AG09309 (cell line): ENCODE measurements around the gene ZFYVE28.

ENCODE experiments used
- DNase-seq: peaks from one replicate; pipeline ENCODE4 v3.0.0-alpha.2; 2010; ENCODE audit warnings: low read depth
- H3K4me3 ChIP-seq: 2 replicates; pipeline ENCODE4 v1.5.1; 2011; ENCODE audit warnings: mild to moderate bottlenecking, low read depth, low read length, moderate library complexity; ENCODE audit not compliant: control insufficient read depth
- TF ChIP-seq, protein P1 (sequence below): IDR thresholded peaks from 2 replicates; pipeline ENCODE4 v1.5.1; 2011; ENCODE audit warnings: mild to moderate bottlenecking, low read depth, low read length, inconsistent platforms; ENCODE audit not compliant: insufficient read depth, control insufficient read depth; ENCODE audit errors: missing control alignments

The ZFYVE28 gene

GRCh38 chr4:2258091-2259035, 160.1 kb downstream of the ZFYVE28 start:
- H3K4me3 ChIP-seq = no peak overlapping the region
- TF ChIP-seq, protein P1, sequence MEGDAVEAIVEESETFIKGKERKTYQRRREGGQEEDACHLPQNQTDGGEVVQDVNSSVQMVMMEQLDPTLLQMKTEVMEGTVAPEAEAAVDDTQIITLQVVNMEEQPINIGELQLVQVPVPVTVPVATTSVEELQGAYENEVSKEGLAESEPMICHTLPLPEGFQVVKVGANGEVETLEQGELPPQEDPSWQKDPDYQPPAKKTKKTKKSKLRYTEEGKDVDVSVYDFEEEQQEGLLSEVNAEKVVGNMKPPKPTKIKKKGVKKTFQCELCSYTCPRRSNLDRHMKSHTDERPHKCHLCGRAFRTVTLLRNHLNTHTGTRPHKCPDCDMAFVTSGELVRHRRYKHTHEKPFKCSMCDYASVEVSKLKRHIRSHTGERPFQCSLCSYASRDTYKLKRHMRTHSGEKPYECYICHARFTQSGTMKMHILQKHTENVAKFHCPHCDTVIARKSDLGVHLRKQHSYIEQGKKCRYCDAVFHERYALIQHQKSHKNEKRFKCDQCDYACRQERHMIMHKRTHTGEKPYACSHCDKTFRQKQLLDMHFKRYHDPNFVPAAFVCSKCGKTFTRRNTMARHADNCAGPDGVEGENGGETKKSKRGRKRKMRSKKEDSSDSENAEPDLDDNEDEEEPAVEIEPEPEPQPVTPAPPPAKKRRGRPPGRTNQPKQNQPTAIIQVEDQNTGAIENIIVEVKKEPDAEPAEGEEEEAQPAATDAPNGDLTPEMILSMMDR = no peak
- no peak for DNase-seq

DNA sequence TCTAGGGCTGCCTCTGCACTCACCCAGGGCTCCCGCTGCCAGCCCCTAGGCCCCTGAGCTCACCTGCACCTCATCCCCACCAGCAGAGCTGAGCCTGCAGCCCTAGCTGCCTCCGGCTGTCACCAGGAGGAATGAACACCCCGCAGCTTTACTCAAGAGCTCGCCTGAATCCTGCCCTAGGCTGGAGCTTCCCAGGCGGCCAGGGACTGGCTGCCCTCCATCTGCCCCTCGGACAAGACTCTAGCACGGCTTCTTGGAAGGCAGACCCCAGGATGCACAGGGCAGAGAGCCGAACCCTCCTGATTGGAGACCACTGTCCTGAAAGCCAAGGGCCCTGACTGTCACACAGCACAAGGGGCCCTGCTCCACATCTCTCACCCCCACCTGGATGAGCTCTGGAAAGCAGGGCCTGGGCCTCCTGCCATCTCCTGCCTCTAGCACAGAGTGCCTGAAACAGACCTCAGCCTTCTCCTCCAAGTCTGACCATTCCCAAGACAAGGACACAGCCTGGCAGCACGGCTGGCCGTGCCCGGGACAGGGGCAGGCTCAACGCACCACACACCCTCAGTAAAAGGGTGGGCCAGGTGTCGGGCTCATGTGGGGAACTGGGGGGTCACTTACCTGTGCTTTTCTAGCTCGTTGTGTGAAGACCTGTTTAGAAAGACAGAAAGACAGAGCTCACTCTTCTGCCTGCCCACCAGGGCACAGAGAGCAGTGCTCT, 160.9 kb downstream of the ZFYVE28 start:
- no peak for DNase-seq
- TF ChIP-seq, protein P1 = no peak
- no peak overlapping the region for H3K4me3 ChIP-seq

- TF ChIP-seq, protein P1 = no peak
- H3K4me3 ChIP-seq = no peak overlapping the region
- no peak for DNase-seq
Measured at GRCh38 chr4:2256781-2257191, 161.7 kb downstream of the ZFYVE28 start.

DNA sequence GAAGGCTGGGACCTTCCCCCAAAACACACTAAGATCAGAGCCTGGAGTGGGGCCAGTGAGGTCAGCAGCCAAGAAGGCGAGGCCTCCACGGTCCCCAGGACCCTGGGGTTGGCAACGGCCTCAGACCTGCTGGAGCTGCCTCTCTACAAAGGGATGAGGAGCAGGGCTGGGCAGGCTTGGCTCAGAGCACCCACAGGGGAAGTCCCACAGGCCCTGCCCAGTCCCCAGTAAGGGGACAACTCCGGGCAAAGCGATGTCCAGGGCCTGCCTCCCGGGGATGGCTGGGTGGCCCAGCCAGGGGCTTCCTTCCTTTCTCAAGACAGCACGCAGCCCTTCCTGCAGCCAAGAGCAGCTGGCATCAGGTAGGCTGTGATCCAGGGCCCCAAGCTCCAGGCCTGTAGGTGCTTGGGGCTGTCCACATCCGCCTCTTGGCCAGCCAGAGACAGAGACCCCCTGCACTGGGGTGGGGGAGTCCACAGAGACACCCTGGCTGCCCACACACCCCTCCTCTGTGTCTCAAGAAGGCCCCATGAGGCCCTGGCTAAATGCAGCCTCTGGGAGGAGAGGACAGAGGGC, 162.2 kb downstream of the ZFYVE28 start:
- no peak for DNase-seq
- TF ChIP-seq, protein P1 = no peak
- H3K4me3 ChIP-seq = no peak overlapping the region

DNA sequence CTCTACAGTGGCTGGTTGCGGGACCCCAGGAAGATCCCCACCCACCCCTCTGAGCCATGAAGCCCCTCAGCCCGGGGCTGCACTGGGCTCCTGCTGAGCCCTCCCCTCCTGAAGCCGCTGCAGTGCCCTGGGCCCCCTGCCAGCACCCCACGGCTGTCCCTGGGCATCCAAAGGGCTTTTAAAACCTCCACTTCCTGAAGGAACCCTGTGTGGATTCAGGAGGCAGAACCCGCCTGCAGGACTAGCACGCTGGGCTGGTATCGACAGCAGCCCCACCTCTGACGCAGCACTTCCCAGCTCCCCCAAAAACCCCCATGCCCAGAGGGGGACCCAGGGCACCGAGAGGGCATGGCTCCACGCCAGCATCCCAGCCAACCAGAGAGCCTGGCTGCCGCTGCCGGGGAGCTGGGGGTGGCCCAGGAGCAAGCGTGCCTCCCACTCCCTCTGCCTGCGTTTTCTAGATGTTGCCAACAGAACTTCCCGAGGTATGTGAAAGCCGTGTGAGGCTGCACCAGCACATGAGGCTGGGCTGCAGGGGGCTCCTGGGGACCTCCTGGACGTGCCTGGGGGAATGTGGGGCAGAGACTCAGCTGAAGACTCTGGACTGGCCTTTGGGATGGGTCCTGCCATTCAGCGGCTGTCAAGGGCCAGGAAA, 162.8 kb downstream of the ZFYVE28 start:
- TF ChIP-seq, protein P1 = no peak
- no peak overlapping the region for H3K4me3 ChIP-seq
- no peak for DNase-seq
